H1 (cell line): Measurements from ENCODE around the gene LEKR1. TPM values are rescaled to one million over a fixed set of nuclear protein-coding genes. Genes with fewer than 3 reads are reported as not detected.
A peak's percentile ranks its signal among the peaks of the same experiment; 100 is the strongest.

Experiments
- CTCF ChIA-PET: fragments of 300-600 bp; sonication (Branson Sonifier 250); formaldehyde crosslinking; loops from one replicate; lab custom pipeline; 2021; ENCODE audit not compliant: partially characterized antibody; lab: Charles Lee
- POLR2A ChIA-PET: fragments of 300-600 bp; sonication (Branson Sonifier 250); formaldehyde crosslinking; loops from one replicate; lab custom pipeline; 2021; ENCODE audit warnings: inconsistent platforms; ENCODE audit not compliant: partially characterized antibody; lab: Charles Lee
- DNase-seq, 2 experiments: peaks; one replicate each; pipeline versions ENCODE4 v3.0.0 to v3.0.0-alpha.2; 2010 to 2022; ENCODE audit warnings: low spot score in 2 of 2, low read depth in 1 of 2, mixed read lengths in 1 of 2
- FAIRE-seq: peaks from 2 replicates; lab custom pipeline; 2011; peaks lifted over from hg19 to GRCh38; lab: Jason Lieb, UNC
- H2AFZ ChIP-seq: 2 replicates; pipeline ENCODE4 v1.8.1; 2012; ENCODE audit warnings: low read length, inconsistent platforms
- H2AK5ac ChIP-seq: 2 replicates; pipeline ENCODE4 v1.6.1; 2013; ENCODE audit warnings: low read depth, low read length
- H2BK120ac ChIP-seq: replicated peaks from 2 replicates; pipeline ENCODE3; 2013; ENCODE audit warnings: low read depth, low read length, inconsistent platforms
- H2BK12ac ChIP-seq: 2 replicates; pipeline ENCODE4 v1.6.1; 2013; ENCODE audit warnings: low read depth, low read length
- H2BK15ac ChIP-seq: 2 replicates; pipeline ENCODE4 v1.6.1; 2013; ENCODE audit warnings: low read length
- H2BK20ac ChIP-seq: 2 replicates; pipeline ENCODE4 v1.6.1; 2013; ENCODE audit warnings: low read length
- H2BK5ac ChIP-seq: 2 replicates; pipeline ENCODE4 v1.6.1; 2013; ENCODE audit warnings: low read depth, low read length
- H3K14ac ChIP-seq: 2 replicates; pipeline ENCODE4 v1.6.1; 2013; ENCODE audit warnings: inconsistent platforms; ENCODE audit not compliant: insufficient read length
- H3K18ac ChIP-seq: 2 replicates; pipeline ENCODE4 v1.6.1; 2013; ENCODE audit warnings: low read length; ENCODE audit errors: extremely low read depth
- H3K23ac ChIP-seq: 2 replicates; pipeline ENCODE4 v1.6.1; 2013; ENCODE audit warnings: inconsistent platforms; ENCODE audit not compliant: insufficient read length
- H3K23me2 ChIP-seq: 2 replicates; pipeline ENCODE4 v1.6.1; 2013; ENCODE audit warnings: low read depth, low read length
- H3K27ac ChIP-seq: 2 replicates; pipeline ENCODE4 v1.6.1; 2011; ENCODE audit warnings: low read depth, low read length, inconsistent platforms
- H3K27me3 ChIP-seq, 4 experiments: replicated peaks in 1 of 4; 1 replicate in 1 of 4; 2 replicates in 3 of 4; pipeline versions ENCODE4 v1.6.1 to v1.8.1; 2011 to 2013; ENCODE audit warnings: low read length in 3 of 4, mild to moderate bottlenecking in 3 of 4, inconsistent platforms in 2 of 4, mixed read lengths in 2 of 4, moderate library complexity in 1 of 4; ENCODE audit not compliant: control insufficient read depth in 3 of 4, insufficient read depth in 3 of 4; ENCODE audit errors: extremely low read depth in 1 of 4
- H3K36me3 ChIP-seq, 4 experiments: 2 replicates each; pipeline versions ENCODE4 v1.6.1 to v1.8.1; 2011 to 2013; ENCODE audit warnings: mild to moderate bottlenecking in 4 of 4, low read length in 3 of 4, moderate library complexity in 2 of 4, control low read depth in 1 of 4, inconsistent platforms in 1 of 4; ENCODE audit not compliant: insufficient read depth in 4 of 4, control insufficient read depth in 2 of 4
- H3K4ac ChIP-seq: replicated peaks from 2 replicates; pipeline ENCODE3; 2013; ENCODE audit warnings: low read length, low read depth, mixed read lengths, inconsistent platforms; ENCODE audit not compliant: insufficient read length
- H3K4me1 ChIP-seq, 4 experiments: replicated peaks in 1 of 4; 1 replicate in 1 of 4; 2 replicates in 3 of 4; pipeline versions ENCODE4 v1.6.1 to v1.8.1; 2011 to 2013; ENCODE audit warnings: low read length in 3 of 4, inconsistent platforms in 2 of 4, mixed read lengths in 1 of 4; ENCODE audit not compliant: insufficient read depth in 4 of 4, control insufficient read depth in 3 of 4
- H3K4me2 ChIP-seq, 2 experiments: 2 replicates each; pipeline versions ENCODE4 v1.6.1 to v1.8.1; 2011 to 2013; ENCODE audit warnings: low read depth in 2 of 2, low read length in 2 of 2, control low read depth in 1 of 2, inconsistent platforms in 1 of 2, mild to moderate bottlenecking in 1 of 2; ENCODE audit not compliant: insufficient read depth in 1 of 2
- H3K4me3 ChIP-seq, 4 experiments: fragments of 200-600, 300-600 bp in 1 of 4; sonication (generic), shearing (Covaris generic), sonication (Bioruptor Twin) in 1 of 4; 2 replicates each; pipeline versions ENCODE4 v1.5.1 to v1.8.1; 2011 to 2016; ENCODE audit warnings: low read length in 4 of 4, low read depth in 3 of 4, control low read depth in 2 of 4, inconsistent platforms in 2 of 4, mild to moderate bottlenecking in 2 of 4, mixed read lengths in 1 of 4, moderate library complexity in 1 of 4; ENCODE audit not compliant: insufficient read depth in 2 of 4; ENCODE audit errors: extremely low read depth in 1 of 4
- H3K56ac ChIP-seq: replicated peaks from 2 replicates; pipeline ENCODE3; 2013; ENCODE audit warnings: low read depth, mild to moderate bottlenecking, mixed read lengths, low read length, inconsistent platforms; ENCODE audit not compliant: insufficient read length
- H3K79me1 ChIP-seq: 2 replicates; pipeline ENCODE4 v1.6.1; 2013; ENCODE audit warnings: low read depth, low read length, control low read depth
- H3K79me2 ChIP-seq, 2 experiments: 2 replicates each; pipeline versions ENCODE4 v1.6.1 to v1.8.1; 2012 to 2013; ENCODE audit warnings: low read length in 2 of 2, mild to moderate bottlenecking in 2 of 2, inconsistent platforms in 1 of 2; ENCODE audit not compliant: insufficient read depth in 2 of 2, control insufficient read depth in 1 of 2
- H3K9ac ChIP-seq, 4 experiments: replicated peaks in 1 of 4; 1 replicate in 1 of 4; 2 replicates in 3 of 4; pipeline versions ENCODE4 v1.6.1 to v1.8.1; 2011 to 2013; ENCODE audit warnings: low read depth in 3 of 4, low read length in 3 of 4, control low read depth in 2 of 4, mild to moderate bottlenecking in 2 of 4, moderate library complexity in 2 of 4, inconsistent platforms in 1 of 4; ENCODE audit errors: extremely low read depth in 1 of 4
- H3K9me3 ChIP-seq, 2 experiments: 2 replicates each; pipeline versions ENCODE4 v1.6.1 to v1.8.1; 2012 to 2013; ENCODE audit warnings: mild to moderate bottlenecking in 2 of 2, moderate library complexity in 2 of 2, control low read depth in 1 of 2, inconsistent platforms in 1 of 2, low read depth in 1 of 2, low read length in 1 of 2, mixed read lengths in 1 of 2; ENCODE audit not compliant: insufficient read depth in 2 of 2
- H4K20me1 ChIP-seq, 2 experiments: replicated peaks in 1 of 2; 2 replicates each; pipeline versions ENCODE3 to v1.8.1; 2011 to 2013; ENCODE audit warnings: inconsistent platforms in 2 of 2, low read length in 2 of 2, mild to moderate bottlenecking in 1 of 2; ENCODE audit not compliant: insufficient read depth in 2 of 2, control insufficient read depth in 1 of 2
- H4K5ac ChIP-seq: 2 replicates; pipeline ENCODE4 v1.6.1; 2013; ENCODE audit warnings: low read length, low read depth, mixed read lengths, inconsistent platforms; ENCODE audit not compliant: insufficient read length
- H4K8ac ChIP-seq: 2 replicates; pipeline ENCODE4 v1.8.0; 2013; ENCODE audit warnings: mild to moderate bottlenecking, moderate library complexity, low read length, inconsistent platforms; ENCODE audit not compliant: insufficient read depth; ENCODE audit errors: extremely low read depth
- H4K91ac ChIP-seq: replicated peaks from 2 replicates; pipeline ENCODE3; 2013; ENCODE audit warnings: low read length, mixed read lengths, inconsistent platforms; ENCODE audit not compliant: insufficient read length
- CTBP2 ChIP-seq: IDR thresholded peaks from 2 replicates; pipeline ENCODE4 v1.7.0; 2011; ENCODE audit warnings: borderline replicate concordance, mild to moderate bottlenecking, moderate library complexity, mixed read lengths, low read length; ENCODE audit not compliant: insufficient read depth, insufficient read length
- PHF8 ChIP-seq: fragments of 200-600 bp; sonication (generic); conservative IDR thresholded peaks from 2 replicates; pipeline ENCODE4 v1.7.1; 2012; ENCODE audit warnings: low read depth, mild to moderate bottlenecking, inconsistent platforms, low read length, moderate library complexity
- SP2 ChIP-seq: IDR thresholded peaks from 2 replicates; pipeline ENCODE4 v1.6.1; 2012; ENCODE audit warnings: mild to moderate bottlenecking, low read length, inconsistent platforms
- WGBS, 2 experiments: shearing (Covaris generic) in 1 of 2; methylation state at CpG; one replicate each; pipeline versions ENCODE4 v1.1.6 to v1.1.7; 2013 to 2015; ENCODE audit warnings: low lambda C conversion rate in 2 of 2, mixed read lengths in 2 of 2, inconsistent platforms in 1 of 2, low coverage in 1 of 2, missing lambda C conversion rate in 1 of 2; ENCODE audit not compliant: insufficient replicate concordance in 2 of 2, insufficient coverage in 1 of 2, insufficient read length in 1 of 2; ENCODE audit errors: extremely low coverage in 1 of 2, missing lambda C conversion rate in 1 of 2; 5-methylcytosine and 5-hydroxymethylcytosine counted together
- polyA plus RNA-seq, 7 experiments: library from polyadenylated mRNA; depleted of rRNA in 3 of 7; stranded (reverse) in 5 of 7; unstranded in 2 of 7; fragments of >200 nt in 5 of 7; fragments of 200-250 nt in 2 of 7; gene quantifications; 1 replicate in 5 of 7; 2 replicates in 1 of 7; 4 replicates in 1 of 7; pipeline versions ENCODE4 v1.2.1 to v1.2.3, GENCODE V29; 2011 to 2013; ENCODE audit warnings: missing spikeins in 2 of 7, mixed read lengths in 2 of 7
- total RNA-seq: library from RNA; stranded (reverse); fragmentation: NEBNext Ultra II Directional; extraction: Animal tissue kit (Norgen Biotek cat#: 25700); gene quantifications from 2 replicates; pipeline ENCODE4 v1.2.1, GENCODE V29; 2021

Gene LEKR1
- total and polyA plus RNA-seq, 2 of the 8 experiments (the other 6 are each of a cell fraction or from before 2014, with no cell fraction given), result 0.08 TPM; not detected in 1

- Histone ChIP-seq H4K91ac (no peak overlapping the region), H3K79me1 (no peaks in the 10 kb centered on the region), H4K5ac (no peak overlapping the region), H4K20me1 (no peaks in the 10 kb centered on the region), H3K27me3 (no peaks in the 10 kb centered on the region), H2BK5ac (no peak overlapping the region), H2BK120ac (no peak overlapping the region), H3K23ac (no peak overlapping the region), H3K23me2 (no peaks in the 10 kb centered on the region), H3K9me3 (no peaks in the 10 kb centered on the region; a peak in 1 of 4 replicates), H3K56ac (no peak overlapping the region), H2AFZ (peak overlapping the region; percentile 0; the same call in 1 of the 2 replicates), H4K8ac (no peak overlapping the region), H3K4me2 (peak overlapping the region in 1 of 2 experiments; percentile 20; a peak in 1 of 4 replicates), H3K4me1 (peaks cover 0 to 7% (median 2%) of the 10 kb centered on the region in 4 experiments; a peak in 2 of 7 replicates), H2BK12ac (no peak overlapping the region), H2AK5ac (no peak overlapping the region), H3K4ac (no peak overlapping the region), H3K14ac (no peak overlapping the region), H3K18ac (no peak overlapping the region), H3K27ac (no peak overlapping the region), H3K4me3 (no peak overlapping the region), H3K36me3 (no peaks in the 10 kb centered on the region), H3K79me2 (no peaks in the 10 kb centered on the region), H2BK20ac (no peak overlapping the region), H2BK15ac (no peak overlapping the region), H3K9ac (no peak overlapping the region)
- FAIRE-seq (no peak), DNase-seq (no peak)
- WGBS, 2 experiments, result 74% methylated on average over 6 of the region's 6 CpGs; no CpG with 5 or more reads in 1 of the 2 experiments
- CTCF ChIA-PET, result no interaction called here
- POLR2A ChIA-PET, result no interaction called here
- no peak for TF ChIP-seq CTBP2
- TF ChIP-seq SP2, result no peak
- no peak for TF ChIP-seq PHF8
Measured at GRCh38 chr3:156918746-156919145, 92.6 kb downstream of the LEKR1 start.
